ENCODE results near the gene SYNC. TPM values are rescaled to one million over a fixed set of nuclear protein-coding genes. Genes with fewer than 3 reads are reported as not detected.
"Not testable (repeated sequence)": the region's sequence is repeated elsewhere in the genome, so short reads cannot be mapped to it uniquely, and the experiment has no call there.

The SYNC gene
- total RNA-seq, 1 donor from 2014 or later, result 131 TPM

DNA sequence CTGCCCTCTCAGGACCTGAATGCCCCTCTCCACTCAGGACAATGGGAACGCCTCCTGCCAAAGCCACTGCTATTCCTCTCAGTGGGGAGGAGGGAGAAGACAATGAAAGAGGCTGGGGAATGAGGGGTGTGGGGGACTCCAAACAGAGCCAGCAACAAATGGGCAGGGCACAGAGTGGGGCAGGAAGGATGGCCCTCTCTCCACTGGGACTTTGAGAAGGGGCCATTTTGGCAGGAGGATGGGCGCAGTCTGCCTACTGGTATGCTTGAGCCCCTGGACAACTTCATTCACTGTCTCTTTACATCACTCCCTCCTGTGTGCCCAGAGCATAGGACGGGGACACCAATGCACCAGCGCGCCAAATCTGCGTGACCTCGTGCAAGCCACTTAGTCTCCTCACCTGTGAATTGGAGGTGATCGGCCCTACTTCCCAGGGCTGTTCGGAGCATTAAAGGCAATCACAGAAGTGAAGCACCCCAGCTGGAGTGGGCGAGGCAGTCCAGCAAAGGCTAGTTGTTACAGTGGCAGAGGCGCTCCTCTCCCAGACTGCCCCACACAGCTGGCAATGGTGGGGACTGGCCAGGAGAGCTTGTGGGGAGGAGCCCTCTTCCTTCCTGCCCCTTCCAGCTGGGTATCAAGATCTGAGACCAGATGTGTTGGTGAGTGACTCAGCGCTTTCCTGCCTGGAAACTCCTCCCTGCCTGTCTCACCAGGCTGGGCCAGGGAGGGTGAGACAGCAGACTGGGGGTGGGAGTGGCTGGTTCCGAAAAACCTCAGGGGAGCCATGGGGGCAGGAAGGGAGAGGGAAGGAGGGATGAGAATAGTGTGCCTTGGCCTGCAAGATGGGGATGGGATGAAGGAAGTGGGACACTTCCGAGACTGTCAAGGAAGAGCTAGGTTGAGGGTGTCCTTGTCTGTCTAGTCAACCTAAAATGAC lies 22.4 kb upstream of the SYNC start:
- peak; percentile 91 for DNase-seq (ENCODE audit: low read depth)

DNA sequence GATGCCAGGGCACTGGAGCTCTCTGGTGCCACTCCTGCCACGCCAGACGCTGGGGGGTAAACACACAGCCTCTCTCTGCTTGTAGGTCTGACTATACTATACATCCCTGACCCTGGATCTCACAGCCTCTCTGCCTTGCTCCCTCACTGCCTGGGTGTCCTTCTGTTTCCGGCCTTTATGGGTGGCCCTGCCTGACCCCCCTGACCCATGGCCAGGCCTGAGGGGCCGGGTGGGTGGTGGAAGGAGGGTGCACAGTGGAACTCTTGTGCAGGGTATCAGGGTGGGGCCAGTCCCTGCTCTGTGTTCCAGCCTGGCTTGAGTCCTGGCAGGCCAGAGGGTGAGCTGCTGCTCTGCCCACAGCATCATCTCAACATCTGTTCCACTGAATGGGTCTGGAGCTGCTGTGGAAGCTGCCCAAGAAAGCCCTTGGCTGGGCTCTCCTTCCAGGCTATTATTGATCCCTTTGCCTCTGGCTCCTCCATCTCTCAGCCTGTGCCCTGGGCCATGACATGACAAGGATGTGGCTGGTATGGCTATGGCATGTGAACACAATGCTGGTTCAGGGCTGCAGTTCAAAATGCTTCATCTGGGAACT lies 17.2 kb upstream of the SYNC start:
- DNase-seq (ENCODE audit: low read depth), result no peak

- no peak for DNase-seq (ENCODE audit: low read depth)
These were observed 16.0 kb upstream of the SYNC start for GRCh38 chr1:32718527-32718926.

GRCh38 chr1:32718036-32718435 lies 15.5 kb upstream of the SYNC start:
- DNase-seq (ENCODE audit: low read depth), result no peak

DNA sequence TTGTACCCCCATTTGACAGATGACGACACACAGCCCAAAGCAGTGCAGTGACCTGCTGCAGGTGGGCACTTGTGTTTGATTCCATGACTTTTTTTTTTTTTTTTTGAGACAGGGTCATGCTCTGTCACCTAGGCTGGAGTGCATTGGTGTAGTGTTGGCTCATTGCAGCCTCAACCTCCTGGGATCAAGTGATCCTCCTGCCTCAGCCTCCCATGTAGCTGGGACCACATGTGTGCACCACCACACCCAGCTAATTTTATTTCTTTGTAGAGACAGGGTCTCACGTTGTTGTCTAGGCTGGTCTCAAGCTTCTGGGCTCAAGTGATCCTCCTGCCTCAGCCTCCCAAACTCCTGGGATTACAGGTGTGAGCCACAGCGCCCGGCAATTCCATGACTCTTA lies 14.9 kb upstream of the SYNC start:
- DNase-seq (ENCODE audit: low read depth), result no peak

DNA sequence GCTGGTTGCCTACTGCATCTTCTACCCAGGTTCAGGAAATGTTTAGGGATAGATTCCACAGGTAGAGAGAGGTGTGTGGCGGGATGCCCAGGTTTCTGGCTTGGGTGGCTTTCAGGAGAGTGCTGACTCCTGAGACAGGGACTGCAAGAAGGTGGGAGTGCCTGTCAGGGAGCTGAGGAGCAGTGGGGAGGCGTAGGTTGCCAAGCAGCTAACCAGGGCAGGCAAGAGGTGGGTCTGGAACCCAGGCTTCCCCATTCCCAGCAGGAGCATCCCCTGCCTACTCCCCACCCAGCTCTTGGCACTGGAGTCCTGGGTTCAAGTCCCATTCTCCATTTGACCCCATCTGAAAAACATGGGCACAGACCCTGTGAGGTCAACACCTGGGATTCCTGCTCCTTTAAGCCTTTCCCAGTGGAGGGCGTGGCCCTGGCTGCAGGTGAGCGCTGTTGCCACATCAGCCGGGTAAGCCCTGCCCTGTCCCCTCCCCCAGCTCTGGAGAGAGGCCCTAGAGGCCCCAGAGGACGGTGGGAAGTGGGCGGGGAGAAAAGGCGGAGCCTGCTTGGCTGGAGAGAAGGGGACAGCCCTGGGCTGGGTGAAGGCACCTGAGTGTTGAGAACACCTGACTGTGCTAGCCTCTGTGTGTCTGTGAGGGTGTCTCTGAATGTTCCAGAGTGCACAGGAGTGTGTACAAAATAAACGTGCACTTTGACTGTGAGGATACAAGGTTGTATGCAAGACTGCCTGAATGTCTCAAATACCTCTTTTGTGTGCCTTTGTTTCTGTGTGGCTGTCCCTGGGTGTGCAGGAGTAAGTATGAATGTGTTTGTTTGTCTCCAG lies 14.0 kb upstream of the SYNC start:
- DNase-seq (ENCODE audit: low read depth), result no peak

DNA sequence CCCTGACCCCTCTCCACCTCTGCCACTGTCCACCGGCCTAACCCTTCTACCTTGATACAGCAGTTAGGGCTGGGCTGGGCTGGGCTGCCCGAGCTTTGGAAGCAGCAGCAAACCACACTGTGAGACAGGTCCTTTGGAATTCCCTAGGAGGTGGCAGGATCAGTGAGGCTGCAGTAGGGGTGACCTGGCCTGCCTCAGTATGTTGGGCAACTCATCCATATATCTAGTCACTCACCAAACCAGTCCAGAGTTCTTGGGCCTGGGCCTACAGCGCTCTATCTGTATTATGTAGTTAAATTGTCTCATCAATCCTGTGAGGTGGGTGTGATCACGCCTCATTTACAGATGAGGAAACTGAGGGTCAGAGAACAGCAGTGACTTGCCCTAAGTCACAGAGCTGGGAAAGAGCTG lies 13.3 kb upstream of the SYNC start:
- no peak for DNase-seq (ENCODE audit: low read depth)

DNA sequence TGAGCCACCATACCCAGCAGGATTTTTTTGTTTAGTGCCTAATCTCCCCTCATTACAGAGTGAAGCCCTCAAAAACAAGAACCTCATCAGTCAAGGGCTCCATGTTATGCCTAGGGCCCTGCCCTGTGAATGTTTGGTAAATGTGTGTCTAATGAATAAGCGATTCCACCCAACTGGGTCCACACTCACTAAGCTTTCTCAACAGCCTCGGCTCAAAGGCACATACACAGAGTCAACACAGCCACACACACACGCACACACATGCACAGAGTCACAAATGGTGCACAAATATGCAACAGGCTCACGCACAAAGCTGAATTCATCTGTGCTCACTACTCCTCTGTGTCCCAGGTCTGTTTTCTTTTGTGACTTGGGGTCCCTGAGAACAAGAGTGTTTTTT lies 11.7 kb upstream of the SYNC start:
- DNase-seq (ENCODE audit: low read depth), result no peak

DNA sequence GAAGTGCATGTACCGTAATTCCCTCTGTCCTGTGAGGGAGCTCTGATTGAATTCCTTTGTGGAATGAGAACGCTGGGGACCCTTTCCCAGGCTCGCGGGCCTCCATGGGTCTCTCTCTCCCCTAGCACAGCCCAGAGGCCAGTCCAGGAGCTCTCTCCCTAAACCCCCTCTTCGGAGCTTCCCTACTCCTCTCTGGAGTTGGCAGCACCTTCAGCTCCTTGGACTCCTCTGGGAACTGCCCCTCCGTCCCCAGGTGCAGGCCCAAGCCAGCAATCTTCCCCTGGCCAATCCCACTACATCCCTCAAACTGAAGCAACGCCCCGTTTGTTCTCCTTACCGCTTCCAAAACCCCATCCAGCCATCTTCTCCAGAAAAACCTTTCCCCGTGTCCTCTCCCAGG lies 10.5 kb upstream of the SYNC start:
- DNase-seq (ENCODE audit: low read depth), result no peak

- not testable (repeated sequence) for DNase-seq (ENCODE audit: low read depth)
These were observed 8.7 kb upstream of the SYNC start for GRCh38 chr1:32711221-32711620.

- DNase-seq (ENCODE audit: low read depth), result no peak
These were observed 6.9 kb upstream of the SYNC start for GRCh38 chr1:32709476-32709875.

DNA sequence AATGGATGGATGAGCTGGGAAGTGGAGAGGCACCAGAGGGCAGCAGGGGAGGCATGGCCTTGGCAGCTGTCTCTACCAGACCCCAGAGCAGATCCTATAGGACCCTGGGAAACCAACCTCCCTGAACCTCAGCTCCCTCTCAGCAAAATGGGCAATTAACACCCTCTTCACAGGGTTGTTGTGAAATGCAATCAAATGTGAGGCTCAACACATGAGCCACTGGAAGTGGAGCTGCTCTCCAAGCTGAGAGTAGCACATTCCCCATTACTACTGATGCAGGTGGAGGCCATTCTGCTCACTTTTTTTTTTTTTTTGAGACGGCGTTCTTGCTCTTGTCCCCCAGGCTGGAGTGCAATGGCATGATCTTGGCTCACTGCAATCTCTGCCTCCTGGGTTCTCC lies 6.5 kb upstream of the SYNC start:
- DNase-seq (ENCODE audit: low read depth), result no peak

- no peak for DNase-seq (ENCODE audit: low read depth)
These were observed 3.9 kb upstream of the SYNC start for GRCh38 chr1:32706491-32706890.

DNA sequence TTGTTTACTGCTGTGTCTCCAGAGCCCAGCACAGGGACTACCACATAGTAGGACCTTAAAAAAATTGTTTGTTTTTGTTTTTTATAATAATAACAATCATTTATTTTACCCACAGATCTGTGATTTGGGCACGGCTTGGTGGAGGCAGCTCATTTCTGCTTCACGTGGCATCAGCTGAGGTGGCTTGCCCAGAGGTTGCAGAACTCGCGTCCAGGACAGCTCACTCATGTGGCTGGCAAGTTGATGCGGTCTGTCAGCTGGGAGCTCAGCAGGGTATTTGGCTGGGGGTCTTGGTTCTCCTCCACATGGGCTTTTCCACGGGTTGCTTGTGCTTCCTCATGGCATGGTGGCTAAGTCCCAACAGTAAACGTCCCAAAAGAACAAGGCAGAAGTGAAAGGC lies 2.9 kb upstream of the SYNC start:
- no peak for DNase-seq (ENCODE audit: low read depth)

GRCh38 chr1:32703479-32704291 lies 1.1 kb upstream of the SYNC start:
- DNase-seq (ENCODE audit: low read depth), result peak; percentile 98

- peak; percentile 82 for DNase-seq (ENCODE audit: low read depth)
These were observed 495 bp downstream of the SYNC start for GRCh38 chr1:32701951-32702598.

- peak; percentile 77 for DNase-seq (ENCODE audit: low read depth)
These were observed 1.1 kb downstream of the SYNC start for GRCh38 chr1:32701421-32701911.

DNA sequence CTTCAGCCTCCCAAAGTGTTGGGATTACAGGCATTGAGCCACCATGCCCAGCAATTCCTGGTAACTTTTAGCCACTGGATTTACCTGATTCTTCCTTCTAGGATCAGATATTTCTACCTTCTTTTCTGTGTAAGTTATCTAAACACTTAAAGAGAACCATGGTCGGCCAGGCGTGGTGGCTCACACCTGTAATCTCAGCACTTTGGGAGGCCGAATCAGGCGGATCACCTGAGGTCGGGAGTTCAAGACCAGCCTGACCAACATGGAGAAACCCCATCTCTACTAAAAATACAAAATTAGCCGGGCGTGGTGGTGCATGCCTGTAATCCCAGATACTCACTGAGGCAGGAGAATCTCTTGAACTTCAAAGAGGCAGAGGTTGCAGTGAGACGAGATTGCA lies 5.6 kb downstream of the SYNC start:
- not testable (repeated sequence) for DNase-seq (ENCODE audit: low read depth)

DNA sequence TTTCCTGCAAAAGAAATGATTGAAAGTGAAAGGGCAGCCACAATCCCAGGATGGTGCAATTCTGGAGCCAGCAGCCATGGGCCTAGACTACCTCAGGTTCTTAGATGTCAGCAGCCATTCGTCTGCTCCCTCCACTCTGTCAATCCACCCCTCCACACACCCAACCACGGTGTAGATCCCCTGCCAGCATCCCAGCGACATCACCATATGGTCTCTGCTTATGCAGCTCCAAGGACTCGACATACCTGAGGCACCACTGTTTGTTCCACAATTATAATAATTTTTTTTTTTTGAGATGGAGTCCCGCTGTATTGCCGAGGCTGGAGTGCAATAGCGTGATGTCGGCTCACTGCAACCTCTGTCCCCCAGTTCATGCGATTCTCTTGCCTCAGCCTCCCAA lies 6.5 kb downstream of the SYNC start:
- no peak for DNase-seq (ENCODE audit: low read depth)
